KMS-11 (cell line): ENCODE measurements around the gene PLD1.

Experiments
- H2AFZ ChIP-seq: fragments of 200-600 bp; sonication (generic); 2 replicates; pipeline ENCODE4 v1.6.1; 2016; ENCODE audit warnings: antibody characterized with exemption, mixed run types, low read depth
- H3K27ac ChIP-seq: fragments of 200-600 bp; sonication (generic); 2 replicates; pipeline ENCODE4 v1.6.1; 2016; ENCODE audit warnings: mild to moderate bottlenecking, mixed run types
- H3K27me3 ChIP-seq: fragments of 200-600 bp; sonication (generic); 2 replicates; pipeline ENCODE4 v1.6.1; 2017; ENCODE audit warnings: mild to moderate bottlenecking, low read depth, mixed run types, moderate library complexity; ENCODE audit not compliant: insufficient read depth
- H3K36me3 ChIP-seq: fragments of 200-600 bp; sonication (generic); 2 replicates; pipeline ENCODE4 v1.6.1; 2017; ENCODE audit warnings: mild to moderate bottlenecking, mixed run types; ENCODE audit not compliant: insufficient read depth
- H3K4me1 ChIP-seq: fragments of 200-600 bp; sonication (generic); 2 replicates; pipeline ENCODE4 v1.6.1; 2016; ENCODE audit warnings: mild to moderate bottlenecking, low read depth, mixed run types; ENCODE audit not compliant: poor library complexity, severe bottlenecking
- H3K4me2 ChIP-seq: fragments of 200-600 bp; sonication (generic); 2 replicates; pipeline ENCODE4 v1.7.0; 2016; ENCODE audit warnings: mild to moderate bottlenecking, mixed run types
- H3K4me3 ChIP-seq: fragments of 200-600 bp; sonication (generic); IDR thresholded peaks from 2 replicates; pipeline ENCODE4 v1.6.1; 2017; ENCODE audit warnings: low read depth, low read length, mixed read lengths; ENCODE audit not compliant: insufficient read depth
- H3K79me2 ChIP-seq: fragments of 200-600 bp; sonication (generic); 2 replicates; pipeline ENCODE4 v1.6.1; 2016; ENCODE audit warnings: low read depth, mixed run types; ENCODE audit not compliant: insufficient read depth
- H3K9ac ChIP-seq: fragments of 200-600 bp; sonication (generic); 2 replicates; pipeline ENCODE4 v1.6.1; 2016; ENCODE audit warnings: mild to moderate bottlenecking, mixed run types
- H4K20me1 ChIP-seq: fragments of 200-600 bp; sonication (generic); 2 replicates; pipeline ENCODE4 v1.6.1; 2016; ENCODE audit warnings: mild to moderate bottlenecking, mixed run types; ENCODE audit not compliant: insufficient read depth
- TF ChIP-seq, protein P1 (sequence below): fragments of 200-600 bp; sonication (generic); conservative IDR thresholded peaks from 2 replicates; pipeline ENCODE4 v1.6.1; 2017; ENCODE audit warnings: low read depth, mild to moderate bottlenecking, antibody characterized with exemption, low read length, moderate library complexity, mixed read lengths

The PLD1 gene

GRCh38 chr3:171777596-171777995 lies 32.7 kb downstream of the PLD1 start:
- Histone ChIP-seq H4K20me1 (no peaks in the 10 kb centered on the region), H3K36me3 (no peaks in the 10 kb centered on the region), H2AFZ (no peak overlapping the region), H3K9ac (no peak overlapping the region), H3K79me2 (no peaks in the 10 kb centered on the region), H3K4me3 (no peak overlapping the region), H3K4me2 (no peak overlapping the region), H3K4me1 (no peaks in the 10 kb centered on the region), H3K27me3 (no peaks in the 10 kb centered on the region), H3K27ac (no peak overlapping the region)
- TF ChIP-seq, protein P1, sequence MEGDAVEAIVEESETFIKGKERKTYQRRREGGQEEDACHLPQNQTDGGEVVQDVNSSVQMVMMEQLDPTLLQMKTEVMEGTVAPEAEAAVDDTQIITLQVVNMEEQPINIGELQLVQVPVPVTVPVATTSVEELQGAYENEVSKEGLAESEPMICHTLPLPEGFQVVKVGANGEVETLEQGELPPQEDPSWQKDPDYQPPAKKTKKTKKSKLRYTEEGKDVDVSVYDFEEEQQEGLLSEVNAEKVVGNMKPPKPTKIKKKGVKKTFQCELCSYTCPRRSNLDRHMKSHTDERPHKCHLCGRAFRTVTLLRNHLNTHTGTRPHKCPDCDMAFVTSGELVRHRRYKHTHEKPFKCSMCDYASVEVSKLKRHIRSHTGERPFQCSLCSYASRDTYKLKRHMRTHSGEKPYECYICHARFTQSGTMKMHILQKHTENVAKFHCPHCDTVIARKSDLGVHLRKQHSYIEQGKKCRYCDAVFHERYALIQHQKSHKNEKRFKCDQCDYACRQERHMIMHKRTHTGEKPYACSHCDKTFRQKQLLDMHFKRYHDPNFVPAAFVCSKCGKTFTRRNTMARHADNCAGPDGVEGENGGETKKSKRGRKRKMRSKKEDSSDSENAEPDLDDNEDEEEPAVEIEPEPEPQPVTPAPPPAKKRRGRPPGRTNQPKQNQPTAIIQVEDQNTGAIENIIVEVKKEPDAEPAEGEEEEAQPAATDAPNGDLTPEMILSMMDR, result no peak

DNA sequence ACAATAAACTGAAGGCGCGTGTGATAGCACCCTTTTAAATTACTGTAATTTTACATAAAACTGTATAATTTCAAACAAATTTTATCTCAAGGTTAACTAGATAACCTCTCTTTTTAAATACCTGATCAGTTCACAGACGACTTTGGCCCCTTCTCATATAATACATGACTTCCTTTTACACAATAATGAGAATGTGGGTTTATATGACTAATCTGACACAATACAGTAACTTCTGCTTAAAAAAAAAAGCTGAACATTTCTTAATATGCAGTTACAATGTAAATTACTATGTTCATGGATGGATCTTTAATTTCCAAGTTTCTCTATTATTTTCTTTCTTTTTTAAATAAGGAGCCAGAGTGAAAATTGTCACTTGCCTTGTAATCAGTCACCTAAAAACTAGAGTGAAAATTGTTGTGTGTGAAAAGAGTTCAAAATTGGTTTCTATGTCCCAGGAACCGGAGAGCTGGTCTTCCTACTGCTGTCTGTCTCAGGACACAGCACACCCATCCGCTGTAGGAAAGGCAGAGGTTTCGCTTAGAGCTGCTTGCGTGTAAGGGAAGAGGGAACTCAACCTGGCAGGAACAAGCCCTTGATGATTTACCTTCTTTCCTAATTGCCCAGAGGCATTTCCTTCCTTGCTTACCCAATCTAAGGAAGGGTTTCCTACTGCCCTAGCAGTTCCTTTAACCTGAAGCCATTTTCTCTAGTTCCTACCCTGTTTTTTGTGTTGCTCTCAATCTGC lies 33.3 kb downstream of the PLD1 start:
- Histone ChIP-seq H3K36me3 (no peaks in the 10 kb centered on the region), H3K4me2 (no peak overlapping the region), H3K4me1 (no peaks in the 10 kb centered on the region), H3K27me3 (no peaks in the 10 kb centered on the region), H2AFZ (no peak overlapping the region), H3K4me3 (no peak overlapping the region), H3K79me2 (no peaks in the 10 kb centered on the region), H3K9ac (no peak overlapping the region), H3K27ac (no peak overlapping the region), H4K20me1 (no peaks in the 10 kb centered on the region)
- TF ChIP-seq, protein P1, result no peak

GRCh38 chr3:171776411-171776810 lies 33.9 kb downstream of the PLD1 start:
- H3K79me2 ChIP-seq, result no peaks in the 10 kb centered on the region
- H3K27ac ChIP-seq, result no peak overlapping the region
- H4K20me1 ChIP-seq, result no peaks in the 10 kb centered on the region
- no peaks in the 10 kb centered on the region for H3K4me1 ChIP-seq
- no peaks in the 10 kb centered on the region for H3K27me3 ChIP-seq
- no peak overlapping the region for H3K4me3 ChIP-seq
- H3K36me3 ChIP-seq, result no peaks in the 10 kb centered on the region
- TF ChIP-seq, protein P1, result no peak
- H3K4me2 ChIP-seq, result no peak overlapping the region
- H2AFZ ChIP-seq, result no peak overlapping the region
- H3K9ac ChIP-seq, result no peak overlapping the region

- TF ChIP-seq, protein P1, result no peak
- Histone ChIP-seq H3K27me3 (no peaks in the 10 kb centered on the region), H3K4me2 (no peak overlapping the region), H4K20me1 (no peaks in the 10 kb centered on the region), H3K4me1 (no peaks in the 10 kb centered on the region), H3K79me2 (no peaks in the 10 kb centered on the region), H3K9ac (no peak overlapping the region), H3K36me3 (no peaks in the 10 kb centered on the region), H2AFZ (no peak overlapping the region), H3K27ac (no peak overlapping the region), H3K4me3 (no peak overlapping the region)
These were observed 34.3 kb downstream of the PLD1 start for GRCh38 chr3:171775943-171776342.
